ENCODE results near the gene CAMK4.

CAMK4 gene

GRCh38 chr5:111507276-111507675, 283.1 kb downstream of the CAMK4 start:
- DNase-seq: no peak

GRCh38 chr5:111509119-111509518, 284.9 kb downstream of the CAMK4 start:
- no peak for DNase-seq

GRCh38 chr5:111511174-111511830, 287.1 kb downstream of the CAMK4 start:
- no peak for DNase-seq

GRCh38 chr5:111511831-111512374, 287.7 kb downstream of the CAMK4 start:
- no peak for DNase-seq

- DNase-seq: peak; percentile 94
Observed at GRCh38 chr5:111512375-111513130, 288.4 kb downstream of the CAMK4 start, which contains the start of gene STARD4. STARD4 (minus strand) TSS chr5:111512535; CDS start chr5:111507433, 5,102 bp downstream.

- DNase-seq: no peak
Observed at GRCh38 chr5:111513131-111513520, 288.9 kb downstream of the CAMK4 start.

- no peak for DNase-seq
Observed at GRCh38 chr5:111514087-111514486, 289.9 kb downstream of the CAMK4 start.

- no peak for DNase-seq
Observed at GRCh38 chr5:111517853-111518501, 293.8 kb downstream of the CAMK4 start.

GRCh38 chr5:111518777-111519176, 294.6 kb downstream of the CAMK4 start:
- DNase-seq: no peak

GRCh38 chr5:111520908-111521307, 296.7 kb downstream of the CAMK4 start:
- no peak for DNase-seq

GRCh38 chr5:111528056-111528455, 303.9 kb downstream of the CAMK4 start:
- no peak for DNase-seq

- peak; percentile 68 for DNase-seq
Observed at GRCh38 chr5:111530298-111530740, 306.1 kb downstream of the CAMK4 start.

- no peak for DNase-seq
Observed at GRCh38 chr5:111532886-111533582, 308.9 kb downstream of the CAMK4 start.

- no peak for DNase-seq
Observed at GRCh38 chr5:111535879-111536549, 311.8 kb downstream of the CAMK4 start.

- DNase-seq: no peak
Observed at GRCh38 chr5:111537141-111538024, 313.2 kb downstream of the CAMK4 start.
